ENCODE measurements around the gene NDE1.

- TF ChIP-seq, protein P1, sequence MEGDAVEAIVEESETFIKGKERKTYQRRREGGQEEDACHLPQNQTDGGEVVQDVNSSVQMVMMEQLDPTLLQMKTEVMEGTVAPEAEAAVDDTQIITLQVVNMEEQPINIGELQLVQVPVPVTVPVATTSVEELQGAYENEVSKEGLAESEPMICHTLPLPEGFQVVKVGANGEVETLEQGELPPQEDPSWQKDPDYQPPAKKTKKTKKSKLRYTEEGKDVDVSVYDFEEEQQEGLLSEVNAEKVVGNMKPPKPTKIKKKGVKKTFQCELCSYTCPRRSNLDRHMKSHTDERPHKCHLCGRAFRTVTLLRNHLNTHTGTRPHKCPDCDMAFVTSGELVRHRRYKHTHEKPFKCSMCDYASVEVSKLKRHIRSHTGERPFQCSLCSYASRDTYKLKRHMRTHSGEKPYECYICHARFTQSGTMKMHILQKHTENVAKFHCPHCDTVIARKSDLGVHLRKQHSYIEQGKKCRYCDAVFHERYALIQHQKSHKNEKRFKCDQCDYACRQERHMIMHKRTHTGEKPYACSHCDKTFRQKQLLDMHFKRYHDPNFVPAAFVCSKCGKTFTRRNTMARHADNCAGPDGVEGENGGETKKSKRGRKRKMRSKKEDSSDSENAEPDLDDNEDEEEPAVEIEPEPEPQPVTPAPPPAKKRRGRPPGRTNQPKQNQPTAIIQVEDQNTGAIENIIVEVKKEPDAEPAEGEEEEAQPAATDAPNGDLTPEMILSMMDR (IDR thresholded peaks at IDR 0.05; ENCODE audit: low read length) = no peak
- no peak for TF ChIP-seq EZH2 (IDR thresholded peaks at IDR 0.05; ENCODE audit: borderline replicate concordance, low read length)
Measured at GRCh38 chr16:15650019-15650697, at the start of gene NDE1.
